ENCODE data around the gene MBD6. TPM values are rescaled to one million over a fixed set of nuclear protein-coding genes. Genes with fewer than 3 reads are reported as not detected.

The MBD6 gene
- total and polyA plus RNA-seq, 2 of the 13 experiments (the other 11 are each of a cell fraction or from before 2014, with no cell fraction given) = 4.1 to 5.9 TPM

DNA sequence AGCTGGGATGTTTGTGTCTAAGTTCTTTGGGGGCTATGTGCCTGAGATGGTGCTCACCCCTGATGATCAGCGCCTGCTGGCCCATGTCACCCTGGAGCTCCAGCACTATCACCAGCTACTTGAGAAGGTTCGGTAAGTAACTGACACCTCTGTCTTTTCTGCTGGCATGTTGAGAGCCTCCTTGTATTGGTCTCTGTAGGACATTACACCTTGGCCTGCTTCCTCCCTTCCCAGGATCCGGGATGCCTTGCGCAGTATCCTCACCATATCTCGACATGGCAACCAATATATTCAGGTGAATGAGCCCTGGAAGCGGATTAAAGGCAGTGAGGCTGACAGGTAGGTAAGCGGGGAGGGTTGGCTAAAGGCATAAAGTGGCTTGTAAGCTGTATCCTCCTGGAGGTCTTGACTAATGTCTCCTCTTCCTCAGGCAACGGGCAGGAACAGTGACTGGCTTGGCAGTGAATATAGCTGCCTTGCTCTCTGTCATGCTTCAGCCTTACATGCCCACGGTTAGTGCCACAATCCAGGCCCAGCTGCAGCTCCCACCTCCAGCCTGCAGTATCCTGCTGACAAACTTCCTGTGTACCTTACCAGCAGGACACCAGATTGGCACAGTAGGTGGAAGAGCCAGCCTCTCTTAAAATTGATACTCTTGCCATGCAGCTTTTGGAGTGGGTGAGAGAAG lies 7.8 kb upstream of the MBD6 start (continued):
- TF ChIP-seq POLR2G (IDR thresholded peaks at IDR 0.05; ENCODE audit: low read depth, low read length) = peak; percentile 46; the same call in 1 of the 2 replicates
- TF ChIP-seq, protein P1, sequence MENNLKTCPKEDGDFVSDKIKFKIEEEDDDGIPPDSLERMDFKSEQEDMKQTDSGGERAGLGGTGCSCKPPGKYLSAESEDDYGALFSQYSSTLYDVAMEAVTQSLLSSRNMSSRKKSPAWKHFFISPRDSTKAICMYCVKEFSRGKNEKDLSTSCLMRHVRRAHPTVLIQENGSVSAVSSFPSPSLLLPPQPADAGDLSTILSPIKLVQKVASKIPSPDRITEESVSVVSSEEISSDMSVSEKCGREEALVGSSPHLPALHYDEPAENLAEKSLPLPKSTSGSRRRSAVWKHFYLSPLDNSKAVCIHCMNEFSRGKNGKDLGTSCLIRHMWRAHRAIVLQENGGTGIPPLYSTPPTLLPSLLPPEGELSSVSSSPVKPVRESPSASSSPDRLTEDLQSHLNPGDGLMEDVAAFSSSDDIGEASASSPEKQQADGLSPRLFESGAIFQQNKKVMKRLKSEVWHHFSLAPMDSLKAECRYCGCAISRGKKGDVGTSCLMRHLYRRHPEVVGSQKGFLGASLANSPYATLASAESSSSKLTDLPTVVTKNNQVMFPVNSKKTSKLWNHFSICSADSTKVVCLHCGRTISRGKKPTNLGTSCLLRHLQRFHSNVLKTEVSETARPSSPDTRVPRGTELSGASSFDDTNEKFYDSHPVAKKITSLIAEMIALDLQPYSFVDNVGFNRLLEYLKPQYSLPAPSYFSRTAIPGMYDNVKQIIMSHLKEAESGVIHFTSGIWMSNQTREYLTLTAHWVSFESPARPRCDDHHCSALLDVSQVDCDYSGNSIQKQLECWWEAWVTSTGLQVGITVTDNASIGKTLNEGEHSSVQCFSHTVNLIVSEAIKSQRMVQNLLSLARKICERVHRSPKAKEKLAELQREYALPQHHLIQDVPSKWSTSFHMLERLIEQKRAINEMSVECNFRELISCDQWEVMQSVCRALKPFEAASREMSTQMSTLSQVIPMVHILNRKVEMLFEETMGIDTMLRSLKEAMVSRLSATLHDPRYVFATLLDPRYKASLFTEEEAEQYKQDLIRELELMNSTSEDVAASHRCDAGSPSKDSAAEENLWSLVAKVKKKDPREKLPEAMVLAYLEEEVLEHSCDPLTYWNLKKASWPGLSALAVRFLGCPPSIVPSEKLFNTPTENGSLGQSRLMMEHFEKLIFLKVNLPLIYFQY (CRISPR knock-in tag; IDR thresholded peaks at IDR 0.05; ENCODE audit: borderline replicate concordance) = no peak
- no peak for TF ChIP-seq ZNF468 (CRISPR knock-in tag; IDR thresholded peaks at IDR 0.05)
- no peak for TF ChIP-seq MLLT10 (CRISPR knock-in tag; IDR thresholded peaks at IDR 0.05)
- TF ChIP-seq, protein P2, sequence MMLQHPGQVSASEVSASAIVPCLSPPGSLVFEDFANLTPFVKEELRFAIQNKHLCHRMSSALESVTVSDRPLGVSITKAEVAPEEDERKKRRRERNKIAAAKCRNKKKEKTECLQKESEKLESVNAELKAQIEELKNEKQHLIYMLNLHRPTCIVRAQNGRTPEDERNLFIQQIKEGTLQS (CRISPR knock-in tag; IDR thresholded peaks at IDR 0.05) = no peak
- TF ChIP-seq, protein P3, sequence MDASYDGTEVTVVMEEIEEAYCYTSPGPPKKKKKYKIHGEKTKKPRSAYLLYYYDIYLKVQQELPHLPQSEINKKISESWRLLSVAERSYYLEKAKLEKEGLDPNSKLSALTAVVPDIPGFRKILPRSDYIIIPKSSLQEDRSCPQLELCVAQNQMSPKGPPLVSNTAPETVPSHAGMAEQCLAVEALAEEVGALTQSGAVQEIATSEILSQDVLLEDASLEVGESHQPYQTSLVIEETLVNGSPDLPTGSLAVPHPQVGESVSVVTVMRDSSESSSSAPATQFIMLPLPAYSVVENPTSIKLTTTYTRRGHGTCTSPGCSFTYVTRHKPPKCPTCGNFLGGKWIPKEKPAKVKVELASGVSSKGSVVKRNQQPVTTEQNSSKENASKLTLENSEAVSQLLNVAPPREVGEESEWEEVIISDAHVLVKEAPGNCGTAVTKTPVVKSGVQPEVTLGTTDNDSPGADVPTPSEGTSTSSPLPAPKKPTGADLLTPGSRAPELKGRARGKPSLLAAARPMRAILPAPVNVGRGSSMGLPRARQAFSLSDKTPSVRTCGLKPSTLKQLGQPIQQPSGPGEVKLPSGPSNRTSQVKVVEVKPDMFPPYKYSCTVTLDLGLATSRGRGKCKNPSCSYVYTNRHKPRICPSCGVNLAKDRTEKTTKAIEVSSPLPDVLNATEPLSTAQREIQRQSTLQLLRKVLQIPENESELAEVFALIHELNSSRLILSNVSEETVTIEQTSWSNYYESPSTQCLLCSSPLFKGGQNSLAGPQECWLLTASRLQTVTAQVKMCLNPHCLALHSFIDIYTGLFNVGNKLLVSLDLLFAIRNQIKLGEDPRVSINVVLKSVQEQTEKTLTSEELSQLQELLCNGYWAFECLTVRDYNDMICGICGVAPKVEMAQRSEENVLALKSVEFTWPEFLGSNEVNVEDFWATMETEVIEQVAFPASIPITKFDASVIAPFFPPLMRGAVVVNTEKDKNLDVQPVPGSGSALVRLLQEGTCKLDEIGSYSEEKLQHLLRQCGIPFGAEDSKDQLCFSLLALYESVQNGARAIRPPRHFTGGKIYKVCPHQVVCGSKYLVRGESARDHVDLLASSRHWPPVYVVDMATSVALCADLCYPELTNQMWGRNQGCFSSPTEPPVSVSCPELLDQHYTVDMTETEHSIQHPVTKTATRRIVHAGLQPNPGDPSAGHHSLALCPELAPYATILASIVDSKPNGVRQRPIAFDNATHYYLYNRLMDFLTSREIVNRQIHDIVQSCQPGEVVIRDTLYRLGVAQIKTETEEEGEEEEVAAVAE (CRISPR knock-in tag; IDR thresholded peaks at IDR 0.05; ENCODE audit: borderline replicate concordance) = no peak
- TF ChIP-seq GABPA (IDR thresholded peaks at IDR 0.05; ENCODE audit: low read depth, low read length) = no peak
- no peak for TF ChIP-seq GABPA (CRISPR knock-in tag; IDR thresholded peaks at IDR 0.05; ENCODE audit: low read depth)
- no peak for TF ChIP-seq ZNF776 (CRISPR knock-in tag; IDR thresholded peaks at IDR 0.05)
- TF ChIP-seq, protein P4, sequence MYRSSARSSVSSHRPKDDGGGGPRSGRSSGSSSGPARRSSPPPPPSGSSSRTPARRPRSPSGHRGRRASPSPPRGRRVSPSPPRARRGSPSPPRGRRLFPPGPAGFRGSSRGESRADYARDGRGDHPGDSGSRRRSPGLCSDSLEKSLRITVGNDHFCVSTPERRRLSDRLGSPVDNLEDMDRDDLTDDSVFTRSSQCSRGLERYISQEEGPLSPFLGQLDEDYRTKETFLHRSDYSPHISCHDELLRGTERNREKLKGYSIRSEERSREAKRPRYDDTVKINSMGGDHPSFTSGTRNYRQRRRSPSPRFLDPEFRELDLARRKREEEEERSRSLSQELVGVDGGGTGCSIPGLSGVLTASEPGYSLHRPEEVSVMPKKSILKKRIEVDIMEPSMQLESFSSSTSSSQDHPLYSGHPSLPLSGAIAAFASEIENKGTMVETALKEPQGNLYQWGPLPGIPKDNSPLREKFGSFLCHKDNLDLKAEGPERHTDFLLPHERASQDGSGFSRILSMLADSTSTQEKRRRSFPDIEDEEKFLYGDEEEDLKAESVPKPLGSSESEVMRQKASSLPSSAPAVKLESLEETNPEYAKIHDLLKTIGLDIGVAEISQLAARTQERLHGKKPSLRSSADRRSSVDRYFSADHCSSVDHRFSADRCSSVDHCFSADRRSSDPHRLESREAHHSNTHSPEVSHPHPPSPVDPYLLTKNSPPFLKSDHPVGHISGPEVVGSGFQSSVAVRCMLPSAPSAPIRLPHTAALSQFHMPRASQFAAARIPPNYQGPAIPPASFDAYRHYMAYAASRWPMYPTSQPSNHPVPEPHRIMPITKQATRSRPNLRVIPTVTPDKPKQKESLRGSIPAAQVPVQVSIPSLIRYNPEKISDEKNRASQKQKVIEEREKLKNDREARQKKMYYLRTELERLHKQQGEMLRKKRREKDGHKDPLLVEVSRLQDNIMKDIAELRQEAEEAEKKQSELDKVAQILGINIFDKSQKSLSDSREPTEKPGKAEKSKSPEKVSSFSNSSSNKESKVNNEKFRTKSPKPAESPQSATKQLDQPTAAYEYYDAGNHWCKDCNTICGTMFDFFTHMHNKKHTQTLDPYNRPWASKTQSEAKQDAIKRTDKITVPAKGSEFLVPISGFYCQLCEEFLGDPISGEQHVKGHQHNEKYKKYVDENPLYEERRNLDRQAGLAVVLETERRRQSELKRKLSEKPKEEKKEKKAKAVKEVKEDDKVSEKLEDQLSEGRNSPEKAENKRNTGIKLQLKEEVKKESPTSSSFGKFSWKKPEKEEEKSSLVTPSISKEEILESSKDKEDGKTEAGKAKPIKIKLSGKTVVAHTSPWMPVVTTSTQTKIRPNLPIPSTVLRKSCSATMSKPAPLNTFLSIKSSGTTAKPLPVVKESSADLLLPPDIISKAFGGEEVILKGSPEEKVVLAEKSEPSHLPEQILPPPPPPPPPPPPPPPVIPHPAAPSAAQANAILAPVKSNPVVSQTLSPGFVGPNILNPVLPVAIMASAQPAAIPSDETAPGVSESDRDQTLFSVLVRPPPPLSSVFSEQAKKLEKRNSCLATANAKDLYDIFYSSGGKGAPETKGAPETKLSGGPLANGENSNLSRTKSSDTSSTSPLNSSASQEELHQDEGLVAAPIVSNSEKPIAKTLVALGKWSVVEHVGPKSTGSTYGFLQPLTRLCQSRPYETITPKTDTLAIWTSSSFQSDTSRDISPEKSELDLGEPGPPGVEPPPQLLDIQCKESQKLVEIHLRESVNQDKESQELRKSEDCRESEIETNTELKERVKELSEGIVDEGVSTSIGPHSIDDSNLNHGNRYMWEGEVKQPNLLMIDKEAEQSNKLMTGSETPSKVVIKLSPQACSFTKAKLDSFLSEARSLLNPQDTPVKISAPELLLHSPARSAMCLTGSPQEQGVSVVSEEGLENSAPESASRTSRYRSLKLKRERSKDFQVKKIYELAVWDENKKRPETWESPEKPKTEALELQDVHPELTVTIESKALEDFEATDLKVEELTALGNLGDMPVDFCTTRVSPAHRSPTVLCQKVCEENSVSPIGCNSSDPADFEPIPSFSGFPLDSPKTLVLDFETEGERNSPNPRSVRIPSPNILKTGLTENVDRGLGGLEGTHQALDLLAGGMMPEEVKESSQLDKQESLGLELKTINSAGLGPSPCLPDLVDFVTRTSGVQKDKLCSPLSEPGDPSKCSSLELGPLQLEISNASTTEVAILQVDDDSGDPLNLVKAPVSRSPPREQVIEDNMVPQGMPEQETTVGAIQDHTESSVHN (CRISPR knock-in tag; IDR thresholded peaks at IDR 0.05) = peak; percentile 92
- 0 out of 2 replicates have a peak, but pooled peaks have one; percentile 23 for TF ChIP-seq ZBTB38 (CRISPR knock-in tag; IDR thresholded peaks at IDR 0.05)
- no peak for TF ChIP-seq ZMYM4 (CRISPR knock-in tag; IDR thresholded peaks at IDR 0.05)

Data from HepG2 (cell line).